Activated CD8-positive, alpha-beta memory T cell treated with anti-CD3 and anti-CD28 coated beads, Interleukin-2, amount 50 U/mL, for 1 hour (primary cell): ENCODE measurements around the gene CREBL2.
"Not testable (repeated sequence)": the region's sequence is repeated elsewhere in the genome, so short reads cannot be mapped to it uniquely, and the experiment has no call there.

Source experiments
- DNase-seq: peaks from one replicate; pipeline ENCODE4 v3.0.0-alpha.2; 2020; ENCODE audit errors: extremely low read depth

The CREBL2 gene, protein sequence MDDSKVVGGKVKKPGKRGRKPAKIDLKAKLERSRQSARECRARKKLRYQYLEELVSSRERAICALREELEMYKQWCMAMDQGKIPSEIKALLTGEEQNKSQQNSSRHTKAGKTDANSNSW

GRCh38 chr12:12611512-12612306, at the start of gene CREBL2:
CREBL2 (plus strand) TSS chr12:12611876; CDS start chr12:12612173, 297 bp downstream.
- peak; percentile 60 for DNase-seq

DNA sequence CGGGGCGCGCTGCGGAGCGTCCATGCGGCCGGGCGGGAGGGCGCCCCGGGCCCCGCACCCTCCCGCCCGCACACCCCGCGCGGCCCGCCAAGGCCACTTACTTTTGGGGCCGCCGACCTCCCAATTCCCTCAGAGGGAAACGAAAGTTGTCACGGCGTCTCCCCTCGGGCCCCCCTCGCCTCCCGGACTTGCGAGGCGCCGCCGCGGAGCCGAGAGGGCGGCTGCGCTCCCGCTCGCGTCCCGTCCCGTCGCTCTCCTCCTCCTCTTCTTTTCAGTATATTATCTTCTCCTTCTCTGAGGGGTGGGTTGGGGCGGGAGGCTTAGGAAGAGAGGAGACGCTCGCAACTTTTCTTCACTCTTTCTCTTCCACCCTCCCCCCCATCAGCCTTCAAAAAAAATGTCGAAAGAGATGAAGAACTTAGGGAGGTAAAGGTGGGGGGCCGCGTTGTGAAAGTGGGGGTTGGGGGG, 49.6 kb upstream of the CREBL2 start:
- DNase-seq = no peak

GRCh38 chr12:12562585-12563261, 49.0 kb upstream of the CREBL2 start, which contains the start of gene DUSP16:
DUSP16 (minus strand) TSS chr12:12562863; CDS start chr12:12521098, 41,765 bp downstream.
- peak; percentile 74 for DNase-seq

DNA sequence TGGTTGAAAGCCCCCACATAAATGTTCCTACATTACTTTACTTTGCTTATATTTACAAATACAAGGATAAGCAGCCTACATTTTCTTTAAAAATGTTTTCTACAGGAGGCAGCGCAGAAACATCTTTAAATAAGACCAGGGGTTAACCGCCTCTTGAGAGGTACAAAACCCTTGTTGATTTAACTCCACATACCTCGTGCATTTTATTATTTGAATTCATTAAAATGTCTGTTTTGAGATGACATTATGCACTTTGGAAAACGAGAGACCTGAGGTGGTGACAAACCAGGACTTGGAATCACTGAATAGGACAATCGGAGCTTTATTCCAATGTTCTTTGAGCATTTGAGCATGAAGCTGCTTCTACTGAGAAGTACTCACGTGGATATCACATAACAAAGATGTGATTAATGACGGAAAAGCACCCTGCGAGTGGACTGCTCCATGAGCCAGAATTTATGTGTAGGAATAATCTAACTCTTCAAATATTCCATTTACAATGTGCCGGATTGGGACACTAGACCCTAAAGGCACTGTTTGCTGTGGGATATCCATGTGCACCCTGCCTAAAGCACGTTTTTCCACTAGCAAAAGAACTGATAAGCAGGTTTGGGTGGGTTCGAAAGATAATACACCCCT, 48.3 kb upstream of the CREBL2 start:
- DNase-seq = no peak

DNA sequence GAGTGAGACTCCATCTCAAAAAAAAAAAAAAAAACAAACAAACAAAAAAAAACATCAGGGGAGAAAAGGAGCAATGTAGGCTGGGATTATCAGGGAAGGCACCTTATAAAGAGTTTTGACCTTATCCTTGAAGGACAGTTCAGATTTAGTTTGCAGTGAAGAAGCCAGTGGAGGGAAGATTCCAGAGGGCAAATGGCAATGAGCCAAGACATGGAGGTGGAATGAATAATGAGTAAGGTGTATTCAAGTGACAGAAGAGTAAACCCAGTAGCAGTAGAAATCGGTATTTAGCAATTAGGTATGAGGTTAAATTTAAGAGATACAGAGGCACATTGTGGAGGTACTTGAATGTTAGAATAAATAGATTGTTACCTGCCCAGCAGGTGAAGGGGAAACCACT, 46.8 kb upstream of the CREBL2 start:
- DNase-seq = no peak

DNA sequence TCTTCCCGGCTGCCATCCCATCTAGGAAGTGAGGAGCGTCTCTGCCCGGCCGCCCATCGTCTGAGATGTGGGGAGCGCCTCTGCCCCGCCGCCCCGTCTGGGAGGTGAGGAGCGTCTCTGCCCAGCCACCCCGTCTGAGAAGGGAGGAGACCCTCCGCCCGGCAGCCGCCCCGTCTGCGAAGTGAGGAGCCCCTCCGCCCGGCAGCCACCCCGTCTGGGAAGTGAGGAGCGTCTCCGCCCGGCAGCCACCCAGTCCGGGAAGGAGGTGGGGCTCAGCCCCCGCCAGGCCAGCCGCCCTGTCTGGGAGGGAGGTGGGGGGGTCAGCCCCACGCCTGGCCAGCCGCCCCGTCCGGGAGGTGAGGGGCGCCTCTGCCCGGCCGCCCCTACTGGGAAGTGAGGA, 45.7 kb upstream of the CREBL2 start:
- not testable (repeated sequence) for DNase-seq

GRCh38 chr12:12572659-12573058, 39.0 kb upstream of the CREBL2 start:
- DNase-seq = no peak

DNA sequence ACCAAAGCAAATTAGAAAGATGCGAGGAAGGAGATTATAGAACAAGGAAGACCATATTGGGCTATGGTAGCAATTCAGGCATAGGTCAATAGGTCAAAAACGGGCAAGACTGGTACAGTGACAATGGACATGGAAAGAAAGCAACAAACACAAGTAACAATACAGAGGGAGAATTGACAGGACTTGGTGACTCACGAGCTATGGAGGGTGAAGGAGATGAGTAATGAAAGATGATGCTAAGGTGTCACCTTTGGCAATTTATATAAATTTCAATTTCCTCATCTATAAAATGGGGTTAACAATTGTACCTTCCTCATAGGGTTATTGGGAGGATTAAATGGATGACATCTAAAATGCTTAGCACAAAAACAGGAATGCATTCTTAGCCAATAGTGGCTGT, 33.9 kb upstream of the CREBL2 start:
- DNase-seq = no peak

DNA sequence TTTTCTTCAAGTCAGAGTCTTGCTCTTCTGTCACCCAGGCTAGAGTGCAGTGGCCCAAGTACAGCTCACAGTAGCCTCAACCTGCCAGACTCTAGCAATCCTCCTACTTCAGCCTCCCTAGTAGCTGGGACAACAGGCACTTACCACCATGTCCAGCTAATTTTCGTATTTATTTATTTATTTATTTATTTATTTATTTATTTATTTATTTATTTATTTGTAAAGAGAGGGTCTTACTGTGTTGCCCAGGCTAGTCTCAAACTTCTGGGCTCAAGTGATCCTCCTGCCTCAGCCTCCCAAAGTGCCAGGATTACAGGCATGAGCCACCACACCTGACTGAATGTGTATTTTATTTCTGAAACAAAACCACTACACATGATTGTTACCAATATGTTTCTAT, 31.0 kb upstream of the CREBL2 start:
- DNase-seq = not testable (repeated sequence)

GRCh38 chr12:12582193-12582881, 29.3 kb upstream of the CREBL2 start:
- no peak for DNase-seq

- no peak for DNase-seq
These were observed 28.8 kb upstream of the CREBL2 start for GRCh38 chr12:12582895-12583303.

DNA sequence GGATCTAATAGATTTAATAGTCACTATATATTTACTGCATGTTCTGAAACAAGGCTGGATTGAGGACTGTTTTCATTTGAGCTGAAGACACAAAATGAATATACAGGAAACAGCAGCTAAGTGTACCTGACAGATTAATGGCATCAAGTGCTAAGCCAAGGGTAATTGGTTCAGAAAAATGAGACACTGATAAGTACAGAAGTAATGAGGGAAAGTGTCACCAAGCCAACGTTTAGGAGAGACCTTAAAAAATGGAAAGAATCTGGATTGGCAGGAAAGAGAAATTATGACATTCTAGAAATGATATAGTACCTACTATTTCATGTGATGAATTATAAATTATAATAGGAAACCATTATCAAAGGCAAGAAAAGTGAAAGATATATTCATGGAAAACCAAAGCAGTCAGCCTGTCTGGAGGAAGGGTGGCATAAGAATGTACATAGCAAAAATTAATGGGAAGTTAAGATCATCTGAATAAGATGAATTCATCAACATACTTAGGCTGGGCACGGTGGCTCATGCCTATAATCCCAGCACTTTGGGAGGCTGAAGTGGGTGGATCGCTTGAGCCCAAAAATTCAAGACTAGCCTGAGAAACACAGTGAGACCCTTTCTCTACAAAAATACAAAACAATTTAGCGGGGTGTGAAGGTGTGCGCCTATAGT, 28.0 kb upstream of the CREBL2 start:
- DNase-seq = no peak

DNA sequence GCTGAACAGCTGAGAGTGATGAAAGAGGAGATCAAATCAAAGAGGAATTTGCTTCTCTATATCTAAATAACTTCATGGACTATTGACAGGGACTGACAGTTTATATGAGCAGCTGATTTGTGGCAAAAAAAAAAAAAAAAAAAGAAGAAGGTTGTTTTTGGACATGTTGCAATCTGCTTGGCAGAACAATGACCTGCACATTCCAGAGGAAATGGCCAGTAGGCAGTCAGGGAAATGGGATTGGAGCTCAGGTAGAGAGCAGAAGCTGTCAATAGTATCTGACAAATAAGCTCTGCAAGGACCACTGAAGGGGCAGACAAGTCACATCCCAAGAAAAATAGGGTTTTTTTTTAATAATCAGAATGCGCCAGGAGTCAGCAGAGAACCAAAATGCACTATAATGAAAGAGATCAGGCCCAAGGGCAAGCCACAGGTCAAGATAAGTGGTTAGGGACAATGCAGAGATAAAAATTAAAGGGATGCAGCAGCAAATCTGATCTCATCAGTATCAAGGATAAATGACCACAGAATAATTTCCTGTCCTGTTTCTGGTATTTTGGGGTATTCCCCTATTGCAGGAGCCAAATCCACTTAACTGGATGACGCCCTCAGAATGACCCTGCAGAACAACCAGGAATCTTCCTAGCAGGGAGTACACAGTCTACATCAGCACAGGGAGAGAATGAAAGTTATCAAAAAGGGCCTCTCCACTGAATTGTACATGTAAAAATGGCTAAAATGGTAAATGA, 26.4 kb upstream of the CREBL2 start:
- no peak for DNase-seq

- DNase-seq = no peak
These were observed 24.6 kb upstream of the CREBL2 start for GRCh38 chr12:12586879-12587675.

DNA sequence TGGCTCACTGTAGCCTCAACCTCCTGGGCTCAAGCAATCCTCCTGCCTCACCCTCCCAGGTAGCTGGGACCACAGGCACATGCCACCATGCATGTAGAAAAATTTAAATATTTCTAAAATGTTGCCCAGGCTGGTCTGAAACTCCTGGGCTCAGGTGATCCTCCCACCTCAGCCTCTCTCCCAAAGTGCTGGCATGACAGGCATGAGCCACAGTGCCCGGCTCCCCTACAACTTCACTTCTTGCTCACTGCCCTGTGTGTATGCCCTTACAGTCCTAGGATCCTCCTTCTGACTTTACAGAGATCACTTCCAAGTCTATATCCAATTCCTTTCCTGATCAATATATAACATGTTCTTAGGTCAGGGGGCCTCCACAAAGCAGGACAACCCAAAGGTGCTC, 23.8 kb upstream of the CREBL2 start:
- no peak for DNase-seq

DNA sequence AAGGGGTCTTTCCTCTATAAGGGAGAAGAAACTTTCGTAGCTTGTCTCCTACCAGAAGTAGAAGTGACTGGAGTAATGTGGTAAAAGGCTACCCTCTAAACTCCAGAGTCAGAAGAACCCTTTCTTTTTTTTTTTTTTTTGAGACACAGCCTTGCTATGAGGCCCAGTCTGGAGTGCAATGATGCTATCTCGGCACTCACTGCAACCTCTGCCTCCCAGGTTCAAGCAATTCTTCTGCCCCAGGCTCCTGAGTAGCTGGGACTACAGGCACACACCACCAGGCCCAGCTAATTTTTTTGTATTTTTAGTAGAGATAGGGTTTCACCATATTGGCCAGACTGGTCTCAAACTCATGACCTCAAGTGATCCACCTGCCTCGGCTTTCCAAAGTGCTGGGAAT, 23.2 kb upstream of the CREBL2 start:
- DNase-seq = not testable (repeated sequence)

GRCh38 chr12:12590961-12591360, 20.7 kb upstream of the CREBL2 start:
- no peak for DNase-seq

- no peak for DNase-seq
These were observed 18.7 kb upstream of the CREBL2 start for GRCh38 chr12:12592930-12593329.

- DNase-seq = not testable (repeated sequence)
These were observed 15.7 kb upstream of the CREBL2 start for GRCh38 chr12:12595929-12596328.
